ENCODE results near the gene SRD5A3. TPM values are rescaled to one million over a fixed set of nuclear protein-coding genes. Genes with fewer than 3 reads are reported as not detected.

Gene SRD5A3
- polyA plus RNA-seq, 1 donor from 2014 or later: 6.2 TPM

- no peaks in the 10 kb centered on the region for H3K9me3 ChIP-seq (ENCODE audit: low read length)
- H3K27ac ChIP-seq (ENCODE audit: low read length): no peak overlapping the region
- no peaks in the 10 kb centered on the region for H4K20me1 ChIP-seq (ENCODE audit: insufficient read depth)
- no peaks in the 10 kb centered on the region for H3K36me3 ChIP-seq (ENCODE audit: insufficient read depth, low read length)
- no peak overlapping the region for H2AFZ ChIP-seq (ENCODE audit: low read depth, low read length)
- no peaks in the 10 kb centered on the region for H3K27me3 ChIP-seq (ENCODE audit: insufficient read depth, low read depth, low read length)
- no peaks in the 10 kb centered on the region for H3K79me2 ChIP-seq (replicated peaks; ENCODE audit: insufficient read depth, low read length)
- H3K9me2 ChIP-seq (ENCODE audit: insufficient read depth, low read length): no peaks in the 10 kb centered on the region
- H3F3A ChIP-seq (ENCODE audit: insufficient read depth, low read length, poor library complexity, severe bottlenecking): no peaks in the 10 kb centered on the region
- TF ChIP-seq REST (IDR thresholded peaks at IDR 0.05; ENCODE audit: borderline replicate concordance) (no peak), POLR2AphosphoS5 (IDR thresholded peaks at IDR 0.05) (no peak), EP300 (conservative IDR thresholded peaks at IDR 0.05; ENCODE audit: poor library complexity, severe bottlenecking) (no peak), SMC3 (conservative IDR thresholded peaks at IDR 0.05; ENCODE audit: poor library complexity) (no peak), MXI1 (conservative IDR thresholded peaks at IDR 0.05; ENCODE audit: poor library complexity, severe bottlenecking) (no peak), TAF1 (IDR thresholded peaks at IDR 0.05; ENCODE audit: low read depth) (no peak), RAD21 (conservative IDR thresholded peaks at IDR 0.05) (no peak), EZH2 (IDR thresholded peaks at IDR 0.05; ENCODE audit: borderline replicate concordance, insufficient read depth, low read length, poor library complexity, severe bottlenecking) (no peak)
- TF ChIP-seq, protein P1, sequence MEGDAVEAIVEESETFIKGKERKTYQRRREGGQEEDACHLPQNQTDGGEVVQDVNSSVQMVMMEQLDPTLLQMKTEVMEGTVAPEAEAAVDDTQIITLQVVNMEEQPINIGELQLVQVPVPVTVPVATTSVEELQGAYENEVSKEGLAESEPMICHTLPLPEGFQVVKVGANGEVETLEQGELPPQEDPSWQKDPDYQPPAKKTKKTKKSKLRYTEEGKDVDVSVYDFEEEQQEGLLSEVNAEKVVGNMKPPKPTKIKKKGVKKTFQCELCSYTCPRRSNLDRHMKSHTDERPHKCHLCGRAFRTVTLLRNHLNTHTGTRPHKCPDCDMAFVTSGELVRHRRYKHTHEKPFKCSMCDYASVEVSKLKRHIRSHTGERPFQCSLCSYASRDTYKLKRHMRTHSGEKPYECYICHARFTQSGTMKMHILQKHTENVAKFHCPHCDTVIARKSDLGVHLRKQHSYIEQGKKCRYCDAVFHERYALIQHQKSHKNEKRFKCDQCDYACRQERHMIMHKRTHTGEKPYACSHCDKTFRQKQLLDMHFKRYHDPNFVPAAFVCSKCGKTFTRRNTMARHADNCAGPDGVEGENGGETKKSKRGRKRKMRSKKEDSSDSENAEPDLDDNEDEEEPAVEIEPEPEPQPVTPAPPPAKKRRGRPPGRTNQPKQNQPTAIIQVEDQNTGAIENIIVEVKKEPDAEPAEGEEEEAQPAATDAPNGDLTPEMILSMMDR (IDR thresholded peaks at IDR 0.05; ENCODE audit: poor library complexity, severe bottlenecking): no peak
- H3K4me3 ChIP-seq (ENCODE audit: low read length): no peak overlapping the region
- no peak overlapping the region for H3K4me2 ChIP-seq (ENCODE audit: low read length)
- no peak overlapping the region for H3K9ac ChIP-seq (ENCODE audit: low read length)
These were observed 40.8 kb downstream of the SRD5A3 start for GRCh38 chr4:55386840-55387239.

DNA sequence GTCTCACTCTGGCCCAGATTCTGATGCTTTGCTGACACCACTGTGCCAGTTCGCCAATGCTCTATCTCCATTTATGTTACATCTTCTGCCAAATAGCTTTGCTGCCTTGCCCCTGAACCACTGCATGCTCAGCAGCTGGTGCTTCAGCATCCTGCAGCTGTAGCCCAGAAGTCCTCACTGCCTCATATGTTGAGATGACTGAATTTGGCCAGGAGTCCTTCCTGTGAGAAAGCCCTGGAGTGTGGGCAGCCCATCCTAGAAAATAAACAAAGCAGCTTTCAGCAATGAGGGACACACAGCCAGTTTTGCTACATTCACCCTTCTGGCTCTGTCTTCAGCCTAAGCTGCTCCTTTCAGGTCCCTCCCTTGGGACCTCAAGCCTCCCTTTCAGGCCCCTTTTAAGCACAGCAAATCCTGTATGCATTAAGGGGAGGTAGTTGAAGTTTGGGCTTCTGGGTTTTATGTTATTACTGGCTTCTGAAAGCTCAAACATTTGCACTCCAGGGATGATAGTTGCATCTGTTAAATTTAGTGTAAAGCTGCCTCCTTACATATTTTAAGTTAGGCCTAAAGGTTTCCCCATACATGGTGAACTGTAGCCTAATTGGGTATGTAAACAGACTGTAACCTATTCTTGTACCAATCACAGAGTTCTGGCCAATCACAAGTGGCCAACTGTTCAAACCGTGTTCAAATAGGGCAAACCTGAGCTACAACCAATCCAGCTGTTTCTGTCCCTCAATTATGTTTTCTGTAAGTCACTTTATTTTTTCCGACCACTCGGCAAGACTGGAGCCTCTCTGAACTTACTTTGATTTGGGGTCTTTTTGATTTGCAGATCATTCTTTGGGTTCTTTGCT is 47.6 kb downstream of the SRD5A3 start:
- H2AFZ ChIP-seq (ENCODE audit: low read depth, low read length): no peak overlapping the region
- peaks cover 24% of the 10 kb centered on the region for H3K79me2 ChIP-seq (replicated peaks; ENCODE audit: insufficient read depth, low read length)
- TF ChIP-seq POLR2AphosphoS5 (IDR thresholded peaks at IDR 0.05): no peak
- H3K9me2 ChIP-seq (ENCODE audit: insufficient read depth, low read length): no peaks in the 10 kb centered on the region
- H3K9me3 ChIP-seq (ENCODE audit: low read length): no peaks in the 10 kb centered on the region
- H3K4me3 ChIP-seq (ENCODE audit: low read length): no peak overlapping the region
- no peaks in the 10 kb centered on the region for H3F3A ChIP-seq (ENCODE audit: insufficient read depth, low read length, poor library complexity, severe bottlenecking)
- no peaks in the 10 kb centered on the region for H4K20me1 ChIP-seq (ENCODE audit: insufficient read depth)
- peaks cover 3% of the 10 kb centered on the region for H3K27me3 ChIP-seq (ENCODE audit: insufficient read depth, low read depth, low read length)
- H3K36me3 ChIP-seq (ENCODE audit: insufficient read depth, low read length): no peaks in the 10 kb centered on the region
- no peak overlapping the region for H3K4me2 ChIP-seq (ENCODE audit: low read length)
- no peak overlapping the region for H3K9ac ChIP-seq (ENCODE audit: low read length)
- no peak overlapping the region for H3K27ac ChIP-seq (ENCODE audit: low read length)
